Astrocyte (in vitro differentiated cells and primary cell): Measurements from ENCODE around the gene NIT1. TPM values are rescaled to one million over a fixed set of nuclear protein-coding genes. Genes with fewer than 3 reads are reported as not detected.
A peak's percentile ranks its signal among the peaks of the same experiment; 100 is the strongest.
"Not testable (repeated sequence)": the region's sequence is repeated elsewhere in the genome, so short reads cannot be mapped to it uniquely, and the experiment has no call there.

ENCODE experiments used
- DNase-seq: peaks from one replicate; pipeline ENCODE4 v3.0.0-alpha.2; 2010; ENCODE audit warnings: low read depth
- FAIRE-seq: peaks from 2 replicates; lab custom pipeline; 2011; peaks lifted over from hg19 to GRCh38; lab: Jason Lieb, UNC
- H2AFZ ChIP-seq: 2 replicates; pipeline ENCODE4 v1.6.0; 2012; ENCODE audit warnings: low read depth, low read length, inconsistent platforms
- H3K27ac ChIP-seq: 2 replicates; pipeline ENCODE4 v1.5.1; 2011; ENCODE audit warnings: low read depth, low read length, inconsistent platforms
- H3K27me3 ChIP-seq: 2 replicates; pipeline ENCODE4 v1.6.0; 2011; ENCODE audit warnings: low read length, inconsistent platforms; ENCODE audit not compliant: insufficient read depth
- H3K36me3 ChIP-seq: 2 replicates; pipeline ENCODE4 v1.5.1; 2011; ENCODE audit warnings: low read length, inconsistent platforms; ENCODE audit not compliant: insufficient read depth
- H3K4me1 ChIP-seq: 2 replicates; pipeline ENCODE4 v1.5.1; 2011; ENCODE audit warnings: low read length, inconsistent platforms; ENCODE audit not compliant: insufficient read depth
- H3K4me2 ChIP-seq: 2 replicates; pipeline ENCODE4 v1.6.0; 2012; ENCODE audit warnings: low read length, inconsistent platforms
- H3K4me3 ChIP-seq: 2 replicates; pipeline ENCODE4 v1.5.1; 2011; ENCODE audit warnings: low read depth, mild to moderate bottlenecking, low read length, inconsistent platforms; ENCODE audit not compliant: insufficient read depth
- H3K79me2 ChIP-seq: 2 replicates; pipeline ENCODE4 v1.6.0; 2012; ENCODE audit warnings: mild to moderate bottlenecking, low read length, inconsistent platforms; ENCODE audit not compliant: insufficient read depth
- H3K9ac ChIP-seq: 2 replicates; pipeline ENCODE4 v1.6.0; 2012; ENCODE audit warnings: mild to moderate bottlenecking, low read length, inconsistent platforms
- H3K9me3 ChIP-seq: 2 replicates; pipeline ENCODE4 v1.5.1; 2012; ENCODE audit warnings: low read depth, mild to moderate bottlenecking, low read length, inconsistent platforms; ENCODE audit not compliant: insufficient read depth
- H4K20me1 ChIP-seq: 2 replicates; pipeline ENCODE4 v1.6.0; 2012; ENCODE audit warnings: low read length, inconsistent platforms; ENCODE audit not compliant: insufficient read depth
- H3K27ac Mint-ChIP-seq: one replicate; pipeline ENCODE4 v1.8.0; 2021; ENCODE audit warnings: mild to moderate bottlenecking, mixed read lengths; ENCODE audit not compliant: unreplicated experiment
- H3K27me3 Mint-ChIP-seq: one replicate; pipeline ENCODE4 v1.8.0; 2021; ENCODE audit warnings: low read depth, mixed read lengths; ENCODE audit not compliant: unreplicated experiment
- H3K36me3 Mint-ChIP-seq: one replicate; pipeline ENCODE4 v1.8.0; 2021; ENCODE audit warnings: low read depth, mixed read lengths; ENCODE audit not compliant: unreplicated experiment
- H3K4me1 Mint-ChIP-seq: one replicate; pipeline ENCODE4 v1.8.0; 2021; ENCODE audit warnings: low read depth, mixed read lengths; ENCODE audit not compliant: unreplicated experiment
- H3K4me3 Mint-ChIP-seq: one replicate; pipeline ENCODE4 v1.8.0; 2021; ENCODE audit warnings: mild to moderate bottlenecking, moderate library complexity, mixed read lengths; ENCODE audit not compliant: unreplicated experiment
- H3K9me3 Mint-ChIP-seq: one replicate; pipeline ENCODE4 v1.8.0; 2021; ENCODE audit warnings: mild to moderate bottlenecking, mixed read lengths; ENCODE audit not compliant: unreplicated experiment
- CTCF ChIP-seq: IDR thresholded peaks from 2 replicates; pipeline ENCODE4 v1.5.1; 2011; ENCODE audit warnings: low read depth, mild to moderate bottlenecking, inconsistent platforms, low read length, moderate library complexity; ENCODE audit not compliant: insufficient read depth
- EZH2 ChIP-seq: IDR thresholded peaks from 2 replicates; pipeline ENCODE4 v1.6.1; 2012; ENCODE audit warnings: mild to moderate bottlenecking, low read length, inconsistent platforms; ENCODE audit not compliant: insufficient read depth
- total RNA-seq: library from RNA; stranded (reverse); gene quantifications from 2 replicates; pipeline ENCODE4 v1.2.1, GENCODE V29; 2021

Gene NIT1
- total RNA-seq, 1 donor from 2014 or later = 25.9 TPM

GRCh38 chr1:161115132-161115711 is 2.7 kb upstream of the NIT1 start:
- H3K27me3 ChIP-seq = no peaks in the 10 kb centered on the region
- H3K9ac ChIP-seq = peak overlapping the region; percentile 44
- no peak overlapping the region for H3K4me3 ChIP-seq
- H3K27ac Mint-ChIP-seq = peak overlapping the region; percentile 86
- H2AFZ ChIP-seq = no peak overlapping the region
- H3K27me3 Mint-ChIP-seq = no peaks in the 10 kb centered on the region
- H3K9me3 Mint-ChIP-seq = no peaks in the 10 kb centered on the region
- H3K4me1 Mint-ChIP-seq = peaks cover 33% of the 10 kb centered on the region
- DNase-seq (peak; percentile 96), FAIRE-seq (no peak)
- peaks cover 10% of the 10 kb centered on the region for H3K36me3 ChIP-seq
- H3K4me1 ChIP-seq = peaks cover 31% of the 10 kb centered on the region
- peak overlapping the region; percentile 98 for H3K27ac ChIP-seq
- H3K79me2 ChIP-seq = peaks cover 94% of the 10 kb centered on the region
- peaks cover 8% of the 10 kb centered on the region for H3K36me3 Mint-ChIP-seq
- peak overlapping the region; percentile 66 for H3K4me3 Mint-ChIP-seq
- TF ChIP-seq EZH2 = no peak
- peaks cover 52% of the 10 kb centered on the region for H4K20me1 ChIP-seq
- no peaks in the 10 kb centered on the region for H3K9me3 ChIP-seq
- peak overlapping the region; percentile 86 for H3K4me2 ChIP-seq

- not testable (repeated sequence) for H3K9me3 Mint-ChIP-seq, DNase-seq, H3K36me3 Mint-ChIP-seq, H3K27me3 Mint-ChIP-seq, H3K27me3 ChIP-seq, H2AFZ ChIP-seq, FAIRE-seq, H3K9me3 ChIP-seq, H3K4me3 ChIP-seq
- Histone ChIP-seq H3K4me1 (peaks cover 31% of the 10 kb centered on the region), H3K9ac (peak overlapping the region; percentile 44), H3K36me3 (peaks cover 15% of the 10 kb centered on the region), H3K79me2 (peaks cover 94% of the 10 kb centered on the region), H3K27ac (peak overlapping the region; percentile 98), H3K4me2 (peak overlapping the region; percentile 86), H4K20me1 (peaks cover 51% of the 10 kb centered on the region)
- Mint-ChIP-seq H3K27ac (peak overlapping the region; percentile 98), H3K4me3 (peak overlapping the region; percentile 95), H3K4me1 (peaks cover 36% of the 10 kb centered on the region)
Observed at GRCh38 chr1:161115961-161116360, 1.9 kb upstream of the NIT1 start.

- DNase-seq = peak; percentile 71
Observed at GRCh38 chr1:161119092-161119903, 1.4 kb downstream of the NIT1 start.

More at GRCh38 chr1:161119092-161119903, 1.4 kb downstream of the NIT1 start:
- peak overlapping the region; percentile 86 for H3K4me2 ChIP-seq
- peak overlapping the region; percentile 98 for H3K4me3 ChIP-seq
- H3K4me3 Mint-ChIP-seq = peak overlapping the region; percentile 95
- H3K9me3 Mint-ChIP-seq = no peaks in the 10 kb centered on the region
- H3K4me1 Mint-ChIP-seq = peaks cover 31% of the 10 kb centered on the region
- H3K27ac ChIP-seq = peak overlapping the region; percentile 98
- peak overlapping the region; percentile 98 for H3K27ac Mint-ChIP-seq
- peaks cover 32% of the 10 kb centered on the region for H4K20me1 ChIP-seq
- H3K9ac ChIP-seq = peak overlapping the region; percentile 99
- peaks cover 29% of the 10 kb centered on the region for H3K36me3 ChIP-seq
- H3K9me3 ChIP-seq = no peaks in the 10 kb centered on the region
- no peak overlapping the region for H2AFZ ChIP-seq
- H3K36me3 Mint-ChIP-seq = peaks cover 22% of the 10 kb centered on the region
- H3K79me2 ChIP-seq = peaks cover 69% of the 10 kb centered on the region
- no peaks in the 10 kb centered on the region for H3K27me3 ChIP-seq
- H3K4me1 ChIP-seq = peaks cover 29% of the 10 kb centered on the region
- no peaks in the 10 kb centered on the region for H3K27me3 Mint-ChIP-seq
- FAIRE-seq = no peak
- no peak for TF ChIP-seq EZH2
- peak; percentile 48 for TF ChIP-seq CTCF
